Keratinocyte (primary cell): Measurements from ENCODE around the gene TTC9B. TPM values are rescaled to one million over a fixed set of nuclear protein-coding genes. Genes with fewer than 3 reads are reported as not detected.

Source experiments
- polyA plus RNA-seq, 5 experiments: library from polyadenylated mRNA; depleted of rRNA in 3 of 5; stranded (reverse) in 3 of 5; stranded (forward) in 1 of 5; unstranded in 1 of 5; fragments of >200 nt; gene quantifications; 1 replicate in 1 of 5; 2 replicates in 3 of 5; 3 replicates in 1 of 5; pipeline versions ENCODE4 v1.2.1 to v1.2.3, GENCODE V29; 2011 to 2012; ENCODE audit warnings: missing spikeins in 2 of 5, low read depth in 1 of 5, low replicate concordance in 1 of 5

The TTC9B gene
- polyA plus RNA-seq, 1 donor (not counting 4 experiments of a cell fraction or from before 2014, with no cell fraction given): not detected

Other genes with a start within 250 kb of the TTC9B start
- 48.2 to 107 TPM (median 74.1 TPM) in 3 replicates for gene PSMC4, start 247.2 kb downstream of the TTC9B start, polyA plus RNA-seq
- 0.31 to 0.85 TPM (median 0.52 TPM) in 3 replicates for gene ZNF546, start 221.3 kb downstream of the TTC9B start, polyA plus RNA-seq
- 5.3 to 8.3 TPM (median 6.3 TPM) in 3 replicates for gene ZNF780B, start 162.2 kb downstream of the TTC9B start, polyA plus RNA-seq
- 12.2 to 20.3 TPM (median 19.0 TPM) in 3 replicates for gene ZNF780A, start 127.4 kb downstream of the TTC9B start, polyA plus RNA-seq
- gene MAP3K10, start 27.0 kb downstream of the TTC9B start, polyA plus RNA-seq: 2.9 to 5.7 TPM (median 4.2 TPM) in 3 replicates
- gene CCNP, start 8.3 kb upstream of the TTC9B start, polyA plus RNA-seq: 0.13 to 0.22 TPM (median 0.16 TPM) in 3 replicates
- 95.5 to 142 TPM (median 108 TPM) in 3 replicates for gene AKT2, start 67.0 kb upstream of the TTC9B start, polyA plus RNA-seq
- 13.3 to 16.0 TPM (median 15.4 TPM) in 3 replicates for gene C19orf47, start 130.0 kb upstream of the TTC9B start, polyA plus RNA-seq
- gene PLD3, start 130.3 kb upstream of the TTC9B start, polyA plus RNA-seq: 102 to 179 TPM (median 137 TPM) in 3 replicates
- gene HIPK4, start 171.8 kb upstream of the TTC9B start, polyA plus RNA-seq: 0.03 to 0.06 TPM in 2 of 3 replicates, not detected in the other
- 0.22 to 0.49 TPM (median 0.42 TPM) in 3 replicates for gene PRX, start 195.0 kb upstream of the TTC9B start, polyA plus RNA-seq
- gene SERTAD1, start 207.6 kb upstream of the TTC9B start, polyA plus RNA-seq: 9.5 to 15.4 TPM (median 10.5 TPM) in 3 replicates
- gene SERTAD3, start 226.0 kb upstream of the TTC9B start, polyA plus RNA-seq: 11.8 to 16.1 TPM (median 13.2 TPM) in 3 replicates
- gene BLVRB, start 247.4 kb upstream of the TTC9B start, polyA plus RNA-seq: 48.6 to 129 TPM (median 52.5 TPM) in 3 replicates
- 0.06 to 0.28 TPM (median 0.17 TPM) in 3 replicates for gene SPTBN4, start 248.6 kb upstream of the TTC9B start, polyA plus RNA-seq